ENCODE results near the gene IL25. TPM values are rescaled to one million over a fixed set of nuclear protein-coding genes. Genes with fewer than 3 reads are reported as not detected.

IL25 gene
- total and polyA plus RNA-seq, 2 of the 13 experiments (the other 11 are each of a cell fraction or from before 2014, with no cell fraction given) = not detected

- Histone ChIP-seq H3K9me3 (ENCODE audit: low read length) (no peaks in the 10 kb centered on the region), H3K4me1 (ENCODE audit: insufficient read depth, low read length) (no peaks in the 10 kb centered on the region), H3K27me3 (ENCODE audit: control insufficient read depth in 1 of 2, insufficient read depth in 2 of 2, low read length in 2 of 2) (peaks cover 51 to 99% of the 10 kb centered on the region in 2 experiments), H3K27ac (ENCODE audit: extremely low read length, insufficient read depth, low read length) (no peak overlapping the region), H3K36me3 (replicated peaks in 1 of 2; ENCODE audit: control insufficient read depth in 1 of 2, insufficient read depth in 2 of 2, low read length in 2 of 2) (no peaks in the 10 kb centered on the region), H3K79me2 (ENCODE audit: insufficient read depth, low read length) (no peaks in the 10 kb centered on the region), H3K9ac (ENCODE audit: insufficient read depth, low read depth, low read length) (no peak overlapping the region), H3K4me3 (replicated peaks in 1 of 3; ENCODE audit: insufficient read depth in 1 of 3, low read depth in 2 of 3, low read length in 3 of 3) (no peak overlapping the region), H2AFZ (ENCODE audit: low read length) (no peak overlapping the region), H4K20me1 (ENCODE audit: insufficient read depth, low read length) (no peaks in the 10 kb centered on the region), H3K4me2 (ENCODE audit: low read depth, low read length) (no peak overlapping the region)
- intact Hi-C loops (cut with micrococcal nuclease; ENCODE audit: unreplicated experiment) (no loop called here), in situ Hi-C loops (cut with HindIII; ENCODE audit: extremely low pct_ligation_motif_present, low pct_unique_long_range_greater_than_20kb) (no loop called here)
- FAIRE-seq = no peak
- 16% methylated on average over 14 of the region's 14 CpGs for WGBS (ENCODE audit: low lambda C conversion rate)
- no peak for ATAC-seq
- no TSS peak for BruUV-seq (replicated peaks)
- TF ChIP-seq, protein P1, sequence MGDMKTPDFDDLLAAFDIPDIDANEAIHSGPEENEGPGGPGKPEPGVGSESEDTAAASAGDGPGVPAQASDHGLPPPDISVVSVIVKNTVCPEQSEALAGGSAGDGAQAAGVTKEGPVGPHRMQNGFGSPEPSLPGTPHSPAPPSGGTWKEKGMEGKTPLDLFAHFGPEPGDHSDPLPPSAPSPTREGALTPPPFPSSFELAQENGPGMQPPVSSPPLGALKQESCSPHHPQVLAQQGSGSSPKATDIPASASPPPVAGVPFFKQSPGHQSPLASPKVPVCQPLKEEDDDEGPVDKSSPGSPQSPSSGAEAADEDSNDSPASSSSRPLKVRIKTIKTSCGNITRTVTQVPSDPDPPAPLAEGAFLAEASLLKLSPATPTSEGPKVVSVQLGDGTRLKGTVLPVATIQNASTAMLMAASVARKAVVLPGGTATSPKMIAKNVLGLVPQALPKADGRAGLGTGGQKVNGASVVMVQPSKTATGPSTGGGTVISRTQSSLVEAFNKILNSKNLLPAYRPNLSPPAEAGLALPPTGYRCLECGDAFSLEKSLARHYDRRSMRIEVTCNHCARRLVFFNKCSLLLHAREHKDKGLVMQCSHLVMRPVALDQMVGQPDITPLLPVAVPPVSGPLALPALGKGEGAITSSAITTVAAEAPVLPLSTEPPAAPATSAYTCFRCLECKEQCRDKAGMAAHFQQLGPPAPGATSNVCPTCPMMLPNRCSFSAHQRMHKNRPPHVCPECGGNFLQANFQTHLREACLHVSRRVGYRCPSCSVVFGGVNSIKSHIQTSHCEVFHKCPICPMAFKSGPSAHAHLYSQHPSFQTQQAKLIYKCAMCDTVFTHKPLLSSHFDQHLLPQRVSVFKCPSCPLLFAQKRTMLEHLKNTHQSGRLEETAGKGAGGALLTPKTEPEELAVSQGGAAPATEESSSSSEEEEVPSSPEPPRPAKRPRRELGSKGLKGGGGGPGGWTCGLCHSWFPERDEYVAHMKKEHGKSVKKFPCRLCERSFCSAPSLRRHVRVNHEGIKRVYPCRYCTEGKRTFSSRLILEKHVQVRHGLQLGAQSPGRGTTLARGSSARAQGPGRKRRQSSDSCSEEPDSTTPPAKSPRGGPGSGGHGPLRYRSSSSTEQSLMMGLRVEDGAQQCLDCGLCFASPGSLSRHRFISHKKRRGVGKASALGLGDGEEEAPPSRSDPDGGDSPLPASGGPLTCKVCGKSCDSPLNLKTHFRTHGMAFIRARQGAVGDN (CRISPR knock-in tag; IDR thresholded peaks at IDR 0.05) = 0 out of 2 replicates have a peak, but pooled peaks have one; percentile 18
- TF ChIP-seq CEBPB (IDR thresholded peaks at IDR 0.05; ENCODE audit: borderline replicate concordance, low read depth, low read length) (no peak), MAZ (IDR thresholded peaks at IDR 0.05; ENCODE audit: borderline replicate concordance, low read depth, low read length) (no peak), MAZ (CRISPR knock-in tag; IDR thresholded peaks at IDR 0.05; ENCODE audit: low read depth) (no peak), ZNF343 (CRISPR knock-in tag; IDR thresholded peaks at IDR 0.05) (no peak), TCF7 (IDR thresholded peaks at IDR 0.05; ENCODE audit: low read depth) (no peak), MTA1 (CRISPR knock-in tag; IDR thresholded peaks at IDR 0.05; ENCODE audit: borderline replicate concordance) (0 out of 2 replicates have a peak, but pooled peaks have one; percentile 24), ZNF556 (CRISPR knock-in tag; IDR thresholded peaks at IDR 0.05; ENCODE audit: borderline replicate concordance) (0 out of 2 replicates have a peak, but pooled peaks have one; percentile 28), ZNF383 (CRISPR knock-in tag; IDR thresholded peaks at IDR 0.05; ENCODE audit: borderline replicate concordance) (0 out of 2 replicates have a peak, but pooled peaks have one; percentile 39), POLR2AphosphoS5 (IDR thresholded peaks at IDR 0.05; ENCODE audit: low read depth, low read length) (no peak), NFKB2 (CRISPR knock-in tag; IDR thresholded peaks at IDR 0.05; ENCODE audit: borderline replicate concordance) (no peak)
- ChIA-PET CTCF (ENCODE audit: low intra/inter-chr PET ratio, low total read pairs) (no interaction called here), POLR2A (interaction anchor here (1.4 kb wide), 1 partner anchor 91 kb away, joined by 3 read pairs; the partner anchor contains the start of gene PABPN1)
- no peak for DNase-seq (ENCODE audit: low spot score)
These were observed 39.2 kb downstream of the IL25 start for GRCh38 chr14:23411563-23412525.

All from HepG2 (cell line).